H1 (cell line): ENCODE results near the gene JPH2. TPM values are rescaled to one million over a fixed set of nuclear protein-coding genes. Genes with fewer than 3 reads are reported as not detected.

ENCODE experiments used
- CTCF ChIA-PET: fragments of 300-600 bp; sonication (Branson Sonifier 250); formaldehyde crosslinking; loops from one replicate; lab custom pipeline; 2021; ENCODE audit not compliant: partially characterized antibody; lab: Charles Lee
- POLR2A ChIA-PET: fragments of 300-600 bp; sonication (Branson Sonifier 250); formaldehyde crosslinking; loops from one replicate; lab custom pipeline; 2021; ENCODE audit warnings: inconsistent platforms; ENCODE audit not compliant: partially characterized antibody; lab: Charles Lee
- DNase-seq, 2 experiments: peaks; one replicate each; pipeline versions ENCODE4 v3.0.0 to v3.0.0-alpha.2; 2010 to 2022; ENCODE audit warnings: low spot score in 2 of 2, low read depth in 1 of 2, mixed read lengths in 1 of 2
- FAIRE-seq: peaks from 2 replicates; lab custom pipeline; 2011; peaks lifted over from hg19 to GRCh38; lab: Jason Lieb, UNC
- H2AFZ ChIP-seq: 2 replicates; pipeline ENCODE4 v1.8.1; 2012; ENCODE audit warnings: low read length, inconsistent platforms
- H2AK5ac ChIP-seq: 2 replicates; pipeline ENCODE4 v1.6.1; 2013; ENCODE audit warnings: low read depth, low read length
- H2BK120ac ChIP-seq: replicated peaks from 2 replicates; pipeline ENCODE3; 2013; ENCODE audit warnings: low read depth, low read length, inconsistent platforms
- H2BK12ac ChIP-seq: 2 replicates; pipeline ENCODE4 v1.6.1; 2013; ENCODE audit warnings: low read depth, low read length
- H2BK15ac ChIP-seq: 2 replicates; pipeline ENCODE4 v1.6.1; 2013; ENCODE audit warnings: low read length
- H2BK20ac ChIP-seq: 2 replicates; pipeline ENCODE4 v1.6.1; 2013; ENCODE audit warnings: low read length
- H2BK5ac ChIP-seq: 2 replicates; pipeline ENCODE4 v1.6.1; 2013; ENCODE audit warnings: low read depth, low read length
- H3K14ac ChIP-seq: 2 replicates; pipeline ENCODE4 v1.6.1; 2013; ENCODE audit warnings: inconsistent platforms; ENCODE audit not compliant: insufficient read length
- H3K18ac ChIP-seq: 2 replicates; pipeline ENCODE4 v1.6.1; 2013; ENCODE audit warnings: low read length; ENCODE audit errors: extremely low read depth
- H3K23ac ChIP-seq: 2 replicates; pipeline ENCODE4 v1.6.1; 2013; ENCODE audit warnings: inconsistent platforms; ENCODE audit not compliant: insufficient read length
- H3K23me2 ChIP-seq: 2 replicates; pipeline ENCODE4 v1.6.1; 2013; ENCODE audit warnings: low read depth, low read length
- H3K27ac ChIP-seq: 2 replicates; pipeline ENCODE4 v1.6.1; 2011; ENCODE audit warnings: low read depth, low read length, inconsistent platforms
- H3K27me3 ChIP-seq, 4 experiments: replicated peaks in 1 of 4; 1 replicate in 1 of 4; 2 replicates in 3 of 4; pipeline versions ENCODE4 v1.6.1 to v1.8.1; 2011 to 2013; ENCODE audit warnings: low read length in 3 of 4, mild to moderate bottlenecking in 3 of 4, inconsistent platforms in 2 of 4, mixed read lengths in 2 of 4, moderate library complexity in 1 of 4; ENCODE audit not compliant: control insufficient read depth in 3 of 4, insufficient read depth in 3 of 4; ENCODE audit errors: extremely low read depth in 1 of 4
- H3K36me3 ChIP-seq, 4 experiments: 2 replicates each; pipeline versions ENCODE4 v1.6.1 to v1.8.1; 2011 to 2013; ENCODE audit warnings: mild to moderate bottlenecking in 4 of 4, low read length in 3 of 4, moderate library complexity in 2 of 4, control low read depth in 1 of 4, inconsistent platforms in 1 of 4; ENCODE audit not compliant: insufficient read depth in 4 of 4, control insufficient read depth in 2 of 4
- H3K4ac ChIP-seq: replicated peaks from 2 replicates; pipeline ENCODE3; 2013; ENCODE audit warnings: low read length, low read depth, mixed read lengths, inconsistent platforms; ENCODE audit not compliant: insufficient read length
- H3K4me1 ChIP-seq, 4 experiments: replicated peaks in 1 of 4; 1 replicate in 1 of 4; 2 replicates in 3 of 4; pipeline versions ENCODE4 v1.6.1 to v1.8.1; 2011 to 2013; ENCODE audit warnings: low read length in 3 of 4, inconsistent platforms in 2 of 4, mixed read lengths in 1 of 4; ENCODE audit not compliant: insufficient read depth in 4 of 4, control insufficient read depth in 3 of 4
- H3K4me2 ChIP-seq, 2 experiments: 2 replicates each; pipeline versions ENCODE4 v1.6.1 to v1.8.1; 2011 to 2013; ENCODE audit warnings: low read depth in 2 of 2, low read length in 2 of 2, control low read depth in 1 of 2, inconsistent platforms in 1 of 2, mild to moderate bottlenecking in 1 of 2; ENCODE audit not compliant: insufficient read depth in 1 of 2
- H3K4me3 ChIP-seq, 4 experiments: fragments of 200-600, 300-600 bp in 1 of 4; sonication (generic), shearing (Covaris generic), sonication (Bioruptor Twin) in 1 of 4; 2 replicates each; pipeline versions ENCODE4 v1.5.1 to v1.8.1; 2011 to 2016; ENCODE audit warnings: low read length in 4 of 4, low read depth in 3 of 4, control low read depth in 2 of 4, inconsistent platforms in 2 of 4, mild to moderate bottlenecking in 2 of 4, mixed read lengths in 1 of 4, moderate library complexity in 1 of 4; ENCODE audit not compliant: insufficient read depth in 2 of 4; ENCODE audit errors: extremely low read depth in 1 of 4
- H3K56ac ChIP-seq: replicated peaks from 2 replicates; pipeline ENCODE3; 2013; ENCODE audit warnings: low read depth, mild to moderate bottlenecking, mixed read lengths, low read length, inconsistent platforms; ENCODE audit not compliant: insufficient read length
- H3K79me1 ChIP-seq: 2 replicates; pipeline ENCODE4 v1.6.1; 2013; ENCODE audit warnings: low read depth, low read length, control low read depth
- H3K79me2 ChIP-seq, 2 experiments: 2 replicates each; pipeline versions ENCODE4 v1.6.1 to v1.8.1; 2012 to 2013; ENCODE audit warnings: low read length in 2 of 2, mild to moderate bottlenecking in 2 of 2, inconsistent platforms in 1 of 2; ENCODE audit not compliant: insufficient read depth in 2 of 2, control insufficient read depth in 1 of 2
- H3K9ac ChIP-seq, 4 experiments: replicated peaks in 1 of 4; 1 replicate in 1 of 4; 2 replicates in 3 of 4; pipeline versions ENCODE4 v1.6.1 to v1.8.1; 2011 to 2013; ENCODE audit warnings: low read depth in 3 of 4, low read length in 3 of 4, control low read depth in 2 of 4, mild to moderate bottlenecking in 2 of 4, moderate library complexity in 2 of 4, inconsistent platforms in 1 of 4; ENCODE audit errors: extremely low read depth in 1 of 4
- H3K9me3 ChIP-seq, 2 experiments: 2 replicates each; pipeline versions ENCODE4 v1.6.1 to v1.8.1; 2012 to 2013; ENCODE audit warnings: mild to moderate bottlenecking in 2 of 2, moderate library complexity in 2 of 2, control low read depth in 1 of 2, inconsistent platforms in 1 of 2, low read depth in 1 of 2, low read length in 1 of 2, mixed read lengths in 1 of 2; ENCODE audit not compliant: insufficient read depth in 2 of 2
- H4K20me1 ChIP-seq, 2 experiments: replicated peaks in 1 of 2; 2 replicates each; pipeline versions ENCODE3 to v1.8.1; 2011 to 2013; ENCODE audit warnings: inconsistent platforms in 2 of 2, low read length in 2 of 2, mild to moderate bottlenecking in 1 of 2; ENCODE audit not compliant: insufficient read depth in 2 of 2, control insufficient read depth in 1 of 2
- H4K5ac ChIP-seq: 2 replicates; pipeline ENCODE4 v1.6.1; 2013; ENCODE audit warnings: low read length, low read depth, mixed read lengths, inconsistent platforms; ENCODE audit not compliant: insufficient read length
- H4K8ac ChIP-seq: 2 replicates; pipeline ENCODE4 v1.8.0; 2013; ENCODE audit warnings: mild to moderate bottlenecking, moderate library complexity, low read length, inconsistent platforms; ENCODE audit not compliant: insufficient read depth; ENCODE audit errors: extremely low read depth
- H4K91ac ChIP-seq: replicated peaks from 2 replicates; pipeline ENCODE3; 2013; ENCODE audit warnings: low read length, mixed read lengths, inconsistent platforms; ENCODE audit not compliant: insufficient read length
- SP4 ChIP-seq: IDR thresholded peaks from 2 replicates; pipeline ENCODE4 v1.6.1; 2012; ENCODE audit warnings: low read length, inconsistent platforms
- SUZ12 ChIP-seq: fragments of 200-600 bp; sonication (generic); IDR thresholded peaks from 2 replicates; pipeline ENCODE4 v1.6.1; 2012; ENCODE audit warnings: mild to moderate bottlenecking, inconsistent platforms, low read length, moderate library complexity, mixed read lengths
- WGBS, 2 experiments: shearing (Covaris generic) in 1 of 2; methylation state at CpG; one replicate each; pipeline versions ENCODE4 v1.1.6 to v1.1.7; 2013 to 2015; ENCODE audit warnings: low lambda C conversion rate in 2 of 2, mixed read lengths in 2 of 2, inconsistent platforms in 1 of 2, low coverage in 1 of 2, missing lambda C conversion rate in 1 of 2; ENCODE audit not compliant: insufficient replicate concordance in 2 of 2, insufficient coverage in 1 of 2, insufficient read length in 1 of 2; ENCODE audit errors: extremely low coverage in 1 of 2, missing lambda C conversion rate in 1 of 2; 5-methylcytosine and 5-hydroxymethylcytosine counted together
- polyA plus RNA-seq, 7 experiments: library from polyadenylated mRNA; depleted of rRNA in 3 of 7; stranded (reverse) in 5 of 7; unstranded in 2 of 7; fragments of >200 nt in 5 of 7; fragments of 200-250 nt in 2 of 7; gene quantifications; 1 replicate in 5 of 7; 2 replicates in 1 of 7; 4 replicates in 1 of 7; pipeline versions ENCODE4 v1.2.1 to v1.2.3, GENCODE V29; 2011 to 2013; ENCODE audit warnings: missing spikeins in 2 of 7, mixed read lengths in 2 of 7
- total RNA-seq: library from RNA; stranded (reverse); fragmentation: NEBNext Ultra II Directional; extraction: Animal tissue kit (Norgen Biotek cat#: 25700); gene quantifications from 2 replicates; pipeline ENCODE4 v1.2.1, GENCODE V29; 2021

JPH2 gene
- total and polyA plus RNA-seq, 2 of the 8 experiments (the other 6 are each of a cell fraction or from before 2014, with no cell fraction given), result 0.59 to 1.3 TPM

DNA sequence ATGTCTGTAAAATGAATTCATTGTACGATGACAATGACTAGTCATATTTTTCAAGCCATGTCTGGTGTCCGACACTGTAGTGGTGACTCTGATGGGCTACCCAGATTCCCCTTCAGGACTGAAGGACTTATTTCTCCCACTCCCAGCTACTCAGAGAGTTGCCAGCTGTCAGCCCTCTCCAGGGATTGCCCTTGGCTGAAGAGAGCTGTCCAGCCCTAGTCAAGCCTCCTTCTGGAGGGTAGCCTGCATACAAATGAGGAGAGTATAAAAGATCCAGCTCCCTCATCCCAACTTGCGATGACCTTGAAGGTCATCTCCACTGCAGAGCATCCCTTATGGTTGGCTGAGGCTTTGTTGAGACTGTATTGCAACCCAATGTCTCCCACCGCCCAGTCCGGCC is 29.9 kb downstream of the JPH2 start:
- no peak for DNase-seq
- Histone ChIP-seq H4K91ac (no peak overlapping the region), H3K79me2 (no peaks in the 10 kb centered on the region), H4K20me1 (no peaks in the 10 kb centered on the region), H3K79me1 (no peaks in the 10 kb centered on the region), H3K4me2 (no peak overlapping the region), H2AK5ac (no peak overlapping the region), H2BK5ac (no peak overlapping the region), H2BK12ac (no peak overlapping the region), H3K27ac (no peak overlapping the region), H2BK15ac (no peak overlapping the region), H3K23me2 (peaks cover 10% of the 10 kb centered on the region; the same call in 1 of the 2 replicates), H3K14ac (no peak overlapping the region), H3K9me3 (no peaks in the 10 kb centered on the region), H2AFZ (no peak overlapping the region), H2BK20ac (no peak overlapping the region), H3K9ac (no peak overlapping the region), H3K27me3 (no peaks in the 10 kb centered on the region), H3K23ac (no peak overlapping the region), H2BK120ac (no peak overlapping the region), H3K4ac (no peak overlapping the region), H3K4me3 (no peak overlapping the region), H3K36me3 (no peaks in the 10 kb centered on the region), H4K8ac (no peak overlapping the region), H4K5ac (no peak overlapping the region), H3K18ac (no peak overlapping the region), H3K4me1 (no peaks in the 10 kb centered on the region; a peak in 1 of 7 replicates), H3K56ac (no peak overlapping the region)
- ChIA-PET CTCF (interaction anchor here (1.1 to 1.4 kb wide), 3 partner anchors 9 to 33 kb away, joined by 4 to 6 read pairs (median 4); no protein-coding TSS in a partner anchor), POLR2A (no interaction called here)
- no peak for TF ChIP-seq SP4
- no peak for TF ChIP-seq SUZ12
- WGBS, 2 experiments, result 81% methylated on average over 5 of the region's 5 CpGs; no CpG with 5 or more reads in 1 of the 2 experiments
- FAIRE-seq, result no peak
